Amniotic epithelial cell (primary cell): Measurements from ENCODE around the gene MRPL42.
"Not testable (repeated sequence)": the region's sequence is repeated elsewhere in the genome, so short reads cannot be mapped to it uniquely, and the experiment has no call there.

Experiments
- DNase-seq: peaks from one replicate; pipeline ENCODE4 v3.0.0-alpha.2; 2010; ENCODE audit warnings: low read depth

Gene MRPL42

GRCh38 chr12:93447555-93448290 lies 19.6 kb upstream of the MRPL42 start:
- no peak for DNase-seq

GRCh38 chr12:93448796-93449195 lies 18.5 kb upstream of the MRPL42 start:
- no peak for DNase-seq

GRCh38 chr12:93449277-93449676 lies 18.0 kb upstream of the MRPL42 start:
- DNase-seq: no peak

- no peak for DNase-seq
These were observed 15.7 kb upstream of the MRPL42 start for GRCh38 chr12:93451423-93452158.

- peak; percentile 57 for DNase-seq
These were observed 13.7 kb upstream of the MRPL42 start for GRCh38 chr12:93453633-93454032.

- DNase-seq: no peak
These were observed 11.2 kb upstream of the MRPL42 start for GRCh38 chr12:93456077-93456476.

- DNase-seq: no peak
These were observed 8.2 kb upstream of the MRPL42 start for GRCh38 chr12:93459097-93459496.

- no peak for DNase-seq
These were observed 7.3 kb upstream of the MRPL42 start for GRCh38 chr12:93460003-93460402.

- DNase-seq: no peak
These were observed 6.4 kb upstream of the MRPL42 start for GRCh38 chr12:93460902-93461301.

GRCh38 chr12:93461503-93461902 lies 5.8 kb upstream of the MRPL42 start:
- no peak for DNase-seq

- no peak for DNase-seq
These were observed 1.5 kb upstream of the MRPL42 start for GRCh38 chr12:93465841-93466240.

GRCh38 chr12:93466625-93467350 lies 526 bp upstream of the MRPL42 start:
- no peak for DNase-seq

GRCh38 chr12:93468008-93468371 lies 676 bp downstream of the MRPL42 start:
- no peak for DNase-seq

GRCh38 chr12:93469386-93469785 lies 2.1 kb downstream of the MRPL42 start:
- no peak for DNase-seq

GRCh38 chr12:93476555-93476954 lies 9.2 kb downstream of the MRPL42 start:
- no peak for DNase-seq

GRCh38 chr12:93482721-93483120 lies 15.4 kb downstream of the MRPL42 start:
- DNase-seq: no peak

- DNase-seq: peak; percentile 32
These were observed 16.0 kb downstream of the MRPL42 start for GRCh38 chr12:93483151-93483807.

GRCh38 chr12:93484315-93484981 lies 17.1 kb downstream of the MRPL42 start:
- DNase-seq: peak; percentile 83

- DNase-seq: not testable (repeated sequence)
These were observed 25.5 kb downstream of the MRPL42 start for GRCh38 chr12:93492808-93493207.

GRCh38 chr12:93494096-93494495 lies 26.8 kb downstream of the MRPL42 start:
- DNase-seq: no peak

- no peak for DNase-seq
These were observed 30.1 kb downstream of the MRPL42 start for GRCh38 chr12:93497456-93497855.

- not testable (repeated sequence) for DNase-seq
These were observed 31.5 kb downstream of the MRPL42 start for GRCh38 chr12:93498813-93499212.
